Measurements from ENCODE around the gene APOBEC3C. TPM values are rescaled to one million over a fixed set of nuclear protein-coding genes. Genes with fewer than 3 reads are reported as not detected.

The APOBEC3C gene
- total and polyA plus RNA-seq, 2 donors (not counting 1 experiment from before 2014, with no cell fraction given): 19.2 to 44.5 TPM

DNA sequence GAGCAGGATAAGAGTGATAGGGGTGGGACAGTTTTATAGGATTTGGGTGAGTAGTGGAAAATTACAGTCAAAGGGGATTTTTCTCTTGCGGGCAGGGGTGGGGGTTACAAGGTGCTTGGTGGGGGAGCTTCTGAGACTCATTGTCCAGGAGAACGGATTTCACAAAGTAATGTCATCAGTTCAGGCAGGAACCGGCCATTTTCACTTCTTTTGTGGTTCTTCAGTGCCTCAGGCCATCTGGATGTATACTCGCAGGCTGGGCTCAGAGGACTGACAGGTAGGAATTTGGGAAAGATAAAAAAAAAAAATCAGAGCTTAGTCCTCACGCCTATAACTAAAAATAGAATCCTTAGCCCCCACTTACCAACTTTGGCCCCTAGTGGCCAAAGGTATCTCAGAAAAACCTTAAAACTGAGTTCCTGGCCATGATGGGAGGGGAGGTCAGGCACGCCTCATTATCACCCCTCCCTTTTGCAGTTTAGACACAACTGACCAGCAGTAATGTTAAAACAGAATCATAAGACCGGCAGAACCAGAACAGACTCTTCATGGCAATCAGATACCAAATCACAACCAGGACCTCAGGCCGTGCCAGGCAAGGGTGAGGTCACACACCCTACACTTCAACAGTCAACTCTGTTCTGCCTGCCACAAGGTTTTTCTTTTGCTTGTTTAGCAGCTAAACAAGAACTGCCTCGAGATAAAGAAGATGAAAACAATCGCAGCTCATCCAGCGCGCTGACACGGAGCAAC lies 54.2 kb downstream of the APOBEC3C start:
- no peak overlapping the region for H3K4me3 ChIP-seq (replicated peaks in 1 of 4; ENCODE audit: control extremely low read depth in 1 of 4, insufficient read depth in 1 of 4, low read depth in 3 of 4, low read length in 4 of 4)
- H3K9ac ChIP-seq (ENCODE audit: insufficient read depth, low read length): no peak overlapping the region
- peaks cover 5% of the 10 kb centered on the region for H3K27me3 ChIP-seq (ENCODE audit: control insufficient read depth, insufficient read depth, low read length)
- H3K4me2 ChIP-seq (ENCODE audit: extremely low read depth, insufficient read depth, low read length): no peak overlapping the region
- H3K27ac ChIP-seq (ENCODE audit: insufficient read depth, low read length): no peak overlapping the region
- no peaks in the 10 kb centered on the region for H3K4me1 ChIP-seq (ENCODE audit: control insufficient read depth, extremely low read depth, insufficient read depth, low read length)
- no peaks in the 10 kb centered on the region for H3K9me3 ChIP-seq (ENCODE audit: control insufficient read depth, insufficient read depth, low read depth, low read length)
- no peak overlapping the region for H2AFZ ChIP-seq (ENCODE audit: low read length)
- H3K36me3 ChIP-seq (ENCODE audit: control insufficient read depth, insufficient read depth, low read length): no peaks in the 10 kb centered on the region
- H4K20me1 ChIP-seq (ENCODE audit: control insufficient read depth, extremely low read depth, insufficient read depth, low read length): no peaks in the 10 kb centered on the region
- TF ChIP-seq EZH2 (IDR thresholded peaks at IDR 0.05; ENCODE audit: low read length, missing control alignments): no peak
- TF ChIP-seq, protein P1, sequence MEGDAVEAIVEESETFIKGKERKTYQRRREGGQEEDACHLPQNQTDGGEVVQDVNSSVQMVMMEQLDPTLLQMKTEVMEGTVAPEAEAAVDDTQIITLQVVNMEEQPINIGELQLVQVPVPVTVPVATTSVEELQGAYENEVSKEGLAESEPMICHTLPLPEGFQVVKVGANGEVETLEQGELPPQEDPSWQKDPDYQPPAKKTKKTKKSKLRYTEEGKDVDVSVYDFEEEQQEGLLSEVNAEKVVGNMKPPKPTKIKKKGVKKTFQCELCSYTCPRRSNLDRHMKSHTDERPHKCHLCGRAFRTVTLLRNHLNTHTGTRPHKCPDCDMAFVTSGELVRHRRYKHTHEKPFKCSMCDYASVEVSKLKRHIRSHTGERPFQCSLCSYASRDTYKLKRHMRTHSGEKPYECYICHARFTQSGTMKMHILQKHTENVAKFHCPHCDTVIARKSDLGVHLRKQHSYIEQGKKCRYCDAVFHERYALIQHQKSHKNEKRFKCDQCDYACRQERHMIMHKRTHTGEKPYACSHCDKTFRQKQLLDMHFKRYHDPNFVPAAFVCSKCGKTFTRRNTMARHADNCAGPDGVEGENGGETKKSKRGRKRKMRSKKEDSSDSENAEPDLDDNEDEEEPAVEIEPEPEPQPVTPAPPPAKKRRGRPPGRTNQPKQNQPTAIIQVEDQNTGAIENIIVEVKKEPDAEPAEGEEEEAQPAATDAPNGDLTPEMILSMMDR (conservative IDR thresholded peaks at IDR 0.05 in 1 of 2, IDR thresholded peaks at IDR 0.05 in 1 of 2; ENCODE audit: low read depth in 1 of 2, low read length in 2 of 2): no peak
- no peak for DNase-seq (ENCODE audit: low read depth in 2 of 2)
- no peaks in the 10 kb centered on the region for H3K79me2 ChIP-seq (ENCODE audit: control insufficient read depth, insufficient read depth, low read length)

Other genes starting within 250 kb of the APOBEC3C start
- gene DNAL4, start 220.1 kb upstream of the APOBEC3C start, total RNA-seq: 23.4 and 25.1 TPM in 2 replicates
- gene DNAL4, start 220.1 kb upstream of the APOBEC3C start, polyA plus RNA-seq: 9.0 and 13.3 TPM in 2 replicates
- gene NPTXR, start 170.2 kb upstream of the APOBEC3C start, total RNA-seq: 1.0 and 2.0 TPM in 2 replicates
- gene NPTXR, start 170.2 kb upstream of the APOBEC3C start, polyA plus RNA-seq: 0.84 and 1.0 TPM in 2 replicates
- 45.7 and 53.8 TPM in 2 replicates for gene CBX6, start 142.0 kb upstream of the APOBEC3C start, total RNA-seq
- gene CBX6, start 142.0 kb upstream of the APOBEC3C start, polyA plus RNA-seq: 20.3 and 25.5 TPM in 2 replicates
- gene APOBEC3A, start 56.6 kb upstream of the APOBEC3C start, total RNA-seq: not detected in 2 replicates
- gene APOBEC3A, start 56.6 kb upstream of the APOBEC3C start, polyA plus RNA-seq: not detected in 2 replicates
- 0.77 and 2.3 TPM in 2 replicates for gene APOBEC3B, start 31.9 kb upstream of the APOBEC3C start, total RNA-seq
- gene APOBEC3B, start 31.9 kb upstream of the APOBEC3C start, polyA plus RNA-seq: 10.3 and 51.7 TPM in 2 replicates
- gene APOBEC3D, start 6.9 kb downstream of the APOBEC3C start, total RNA-seq: 4.9 and 5.9 TPM in 2 replicates
- gene APOBEC3D, start 6.9 kb downstream of the APOBEC3C start, polyA plus RNA-seq: 3.0 and 4.7 TPM in 2 replicates
- gene APOBEC3F, start 26.6 kb downstream of the APOBEC3C start, total RNA-seq: 6.2 and 7.8 TPM in 2 replicates
- gene APOBEC3F, start 26.6 kb downstream of the APOBEC3C start, polyA plus RNA-seq: 6.3 and 7.0 TPM in 2 replicates
- 21.8 and 22.1 TPM in 2 replicates for gene APOBEC3G, start 63.0 kb downstream of the APOBEC3C start, total RNA-seq
- gene APOBEC3G, start 63.0 kb downstream of the APOBEC3C start, polyA plus RNA-seq: 11.0 and 14.3 TPM in 2 replicates
- 0.26 and 1.3 TPM in 2 replicates for gene APOBEC3H, start 83.0 kb downstream of the APOBEC3C start, total RNA-seq
- 0.20 TPM in 1 of 2 replicates, not detected in the other for gene APOBEC3H, start 83.0 kb downstream of the APOBEC3C start, polyA plus RNA-seq
- 8.7 and 14.7 TPM in 2 replicates for gene CBX7, start 138.4 kb downstream of the APOBEC3C start, total RNA-seq
- gene CBX7, start 138.4 kb downstream of the APOBEC3C start, polyA plus RNA-seq: 2.8 TPM in 2 replicates
- gene PDGFB, start 230.7 kb downstream of the APOBEC3C start, total RNA-seq: under 0.01 TPM in 1 of 2 replicates, not detected in the other
- gene PDGFB, start 230.7 kb downstream of the APOBEC3C start, polyA plus RNA-seq: 0.03 and 0.50 TPM in 2 replicates